ENCODE data around the gene CCDC146. TPM values are rescaled to one million over a fixed set of nuclear protein-coding genes. Genes with fewer than 3 reads are reported as not detected.

Gene CCDC146
- total and polyA plus RNA-seq, 9 donors = 5.3 to 44.6 (median 14.0) TPM

DNA sequence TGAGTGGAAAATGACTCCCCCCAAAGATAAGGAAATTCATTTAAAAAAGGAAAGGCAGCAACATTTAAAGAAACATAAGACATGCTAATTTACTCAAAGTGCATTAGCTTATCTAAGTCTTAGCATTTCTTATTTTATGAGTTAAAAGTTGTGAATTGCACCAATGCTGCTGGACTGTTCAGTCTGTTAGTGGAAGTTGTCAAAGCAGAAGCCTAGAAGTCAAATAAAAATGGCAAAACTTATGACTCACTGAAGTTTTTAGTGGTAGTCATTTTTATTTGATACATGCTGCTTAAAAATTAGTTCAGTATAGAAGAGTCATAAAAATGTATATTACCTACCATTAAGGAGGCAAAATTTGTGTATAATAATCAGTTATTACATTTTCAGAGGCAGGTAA, 168.0 kb downstream of the CCDC146 start:
- H3K27me3 ChIP-seq = no peaks in the 10 kb centered on the region
- H3K9me3 ChIP-seq = no peaks in the 10 kb centered on the region
- no peaks in the 10 kb centered on the region for H3K4me1 ChIP-seq (ENCODE audit: insufficient read depth)
- TF ChIP-seq, protein P1, sequence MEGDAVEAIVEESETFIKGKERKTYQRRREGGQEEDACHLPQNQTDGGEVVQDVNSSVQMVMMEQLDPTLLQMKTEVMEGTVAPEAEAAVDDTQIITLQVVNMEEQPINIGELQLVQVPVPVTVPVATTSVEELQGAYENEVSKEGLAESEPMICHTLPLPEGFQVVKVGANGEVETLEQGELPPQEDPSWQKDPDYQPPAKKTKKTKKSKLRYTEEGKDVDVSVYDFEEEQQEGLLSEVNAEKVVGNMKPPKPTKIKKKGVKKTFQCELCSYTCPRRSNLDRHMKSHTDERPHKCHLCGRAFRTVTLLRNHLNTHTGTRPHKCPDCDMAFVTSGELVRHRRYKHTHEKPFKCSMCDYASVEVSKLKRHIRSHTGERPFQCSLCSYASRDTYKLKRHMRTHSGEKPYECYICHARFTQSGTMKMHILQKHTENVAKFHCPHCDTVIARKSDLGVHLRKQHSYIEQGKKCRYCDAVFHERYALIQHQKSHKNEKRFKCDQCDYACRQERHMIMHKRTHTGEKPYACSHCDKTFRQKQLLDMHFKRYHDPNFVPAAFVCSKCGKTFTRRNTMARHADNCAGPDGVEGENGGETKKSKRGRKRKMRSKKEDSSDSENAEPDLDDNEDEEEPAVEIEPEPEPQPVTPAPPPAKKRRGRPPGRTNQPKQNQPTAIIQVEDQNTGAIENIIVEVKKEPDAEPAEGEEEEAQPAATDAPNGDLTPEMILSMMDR (IDR thresholded peaks at IDR 0.05) = no peak
- TF ChIP-seq POLR2A (IDR thresholded peaks at IDR 0.05) = no peak
- TF ChIP-seq EP300 (IDR thresholded peaks at IDR 0.05) = no peak
- H3K4me3 ChIP-seq = no peak overlapping the region
- no peak for DNase-seq
- intact Hi-C loops (cut with DNase I) = no loop called here
- no peak overlapping the region for H3K27ac ChIP-seq
- H3K36me3 ChIP-seq = no peaks in the 10 kb centered on the region

GRCh38 chr7:77293046-77293445, 170.6 kb downstream of the CCDC146 start:
- 90 to 92% (median 92%) methylated on average over 4 of the region's 4 CpGs for WGBS, 3 donors

DNA sequence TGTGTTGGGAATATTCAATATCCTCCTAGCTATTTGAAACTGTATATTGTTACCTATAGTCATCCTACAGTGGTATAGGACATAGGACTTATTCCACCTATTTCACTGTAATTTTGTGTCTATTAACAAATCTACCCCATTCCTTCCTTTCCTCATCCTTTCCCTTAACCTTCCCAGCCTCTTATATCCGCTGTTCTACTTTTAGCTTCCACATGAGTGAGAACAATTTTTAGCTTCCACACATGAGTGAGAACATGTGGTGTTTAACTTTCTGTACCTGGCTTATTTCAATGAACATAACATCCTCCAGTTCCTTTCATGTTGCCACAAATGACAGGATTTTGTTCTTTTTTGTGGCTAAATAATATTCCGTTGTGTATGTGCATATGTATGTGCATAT, 173.1 kb downstream of the CCDC146 start:
- 96 to 99% (median 99%) methylated on average over 2 of the region's 2 CpGs for WGBS, 3 donors
- TF ChIP-seq, protein P1 (IDR thresholded peaks at IDR 0.05) = no peak
- no peak for TF ChIP-seq EP300 (IDR thresholded peaks at IDR 0.05)
- no peak for TF ChIP-seq POLR2A (IDR thresholded peaks at IDR 0.05)
- H3K4me3 ChIP-seq = no peak overlapping the region

More at GRCh38 chr7:77293046-77293445, 170.6 kb downstream of the CCDC146 start:
- H3K27me3 ChIP-seq = no peaks in the 10 kb centered on the region
- no peaks in the 10 kb centered on the region for H3K36me3 ChIP-seq
- no peaks in the 10 kb centered on the region for H3K4me1 ChIP-seq (ENCODE audit: insufficient read depth)
- H3K27ac ChIP-seq = no peak overlapping the region
- no peaks in the 10 kb centered on the region for H3K9me3 ChIP-seq
- TF ChIP-seq, protein P1 (IDR thresholded peaks at IDR 0.05) = no peak
- TF ChIP-seq EP300 (IDR thresholded peaks at IDR 0.05) (no peak), POLR2A (IDR thresholded peaks at IDR 0.05) (no peak)
- intact Hi-C loops (cut with DNase I) = no loop called here
- DNase-seq = no peak
- no peak overlapping the region for H3K4me3 ChIP-seq

GRCh38 chr7:77306231-77307067, 184.0 kb downstream of the CCDC146 start:
- DNase-seq = no peak
- 76 to 78% (median 77%) methylated on average over 17 of the region's 17 CpGs for WGBS, 3 donors
- no peak overlapping the region for H3K27ac ChIP-seq
- H3K27me3 ChIP-seq = no peaks in the 10 kb centered on the region
- no peak overlapping the region for H3K4me3 ChIP-seq
- TF ChIP-seq EP300 (IDR thresholded peaks at IDR 0.05) (no peak), POLR2A (IDR thresholded peaks at IDR 0.05) (no peak)
- TF ChIP-seq, protein P1 (IDR thresholded peaks at IDR 0.05) = no peak
- no peaks in the 10 kb centered on the region for H3K9me3 ChIP-seq
- H3K36me3 ChIP-seq = no peaks in the 10 kb centered on the region
- no peaks in the 10 kb centered on the region for H3K4me1 ChIP-seq (ENCODE audit: insufficient read depth)
- intact Hi-C loops (cut with DNase I) = no loop called here

More for the DNA sequence above, 173.1 kb downstream of the CCDC146 start:
- Histone ChIP-seq H3K27ac (no peak overlapping the region), H3K4me1 (ENCODE audit: insufficient read depth) (no peaks in the 10 kb centered on the region), H3K9me3 (no peaks in the 10 kb centered on the region), H3K36me3 (no peaks in the 10 kb centered on the region), H3K27me3 (no peaks in the 10 kb centered on the region)
- no peak for DNase-seq
- intact Hi-C loops (cut with DNase I) = no loop called here

All from ovary (tissue), 9 donors.